ENCODE data around the gene KIF3C. TPM values are rescaled to one million over a fixed set of nuclear protein-coding genes. Genes with fewer than 3 reads are reported as not detected.

KIF3C gene
- total and polyA plus RNA-seq, 9 of the 15 experiments (the other 6 are each of a cell fraction or from before 2014, with no cell fraction given), result 0.69 to 6.7 (median 3.3) TPM

- no peak for TF ChIP-seq PRDM10 (IDR thresholded peaks at IDR 0.05; ENCODE audit: partially characterized antibody)
- TF ChIP-seq NR1H2 (CRISPR knock-in tag; IDR thresholded peaks at IDR 0.05), result 0 out of 2 replicates have a peak, but pooled peaks have one; percentile 66
- TF ChIP-seq KAT8 (IDR thresholded peaks at IDR 0.05; ENCODE audit: low read depth), result no peak
- TF ChIP-seq NR3C1 (CRISPR knock-in tag; IDR thresholded peaks at IDR 0.05), result no peak
- no peak for TF ChIP-seq ZKSCAN3 (CRISPR knock-in tag; IDR thresholded peaks at IDR 0.05)
- TF ChIP-seq HDGF (IDR thresholded peaks at IDR 0.05), result peak; percentile 20; the same call in 1 of the 2 replicates
- no peak for TF ChIP-seq SREBF1 (IDR thresholded peaks at IDR 0.05; ENCODE audit: borderline replicate concordance, low read depth, low read length)
- TF ChIP-seq MAZ (CRISPR knock-in tag; conservative IDR thresholded peaks at IDR 0.05 in 1 of 2, IDR thresholded peaks at IDR 0.05 in 1 of 2), result 0 out of 4 replicates have a peak, but pooled peaks of 1 of the 2 experiments have one; percentile 18
Measured at GRCh38 chr2:26017464-26018183, 35.3 kb upstream of the KIF3C start (continued).
